ENCODE data around the gene DYNLT1. TPM values are rescaled to one million over a fixed set of nuclear protein-coding genes. Genes with fewer than 3 reads are reported as not detected.

The DYNLT1 gene
- total and polyA plus RNA-seq, 10 of the 15 experiments (the other 5 are each of a cell fraction or from before 2014, with no cell fraction given), result 33.6 to 298 (median 89.2) TPM

GRCh38 chr6:158669145-158670035 is 24.8 kb upstream of the DYNLT1 start:
- no peak overlapping the region for H3K9ac ChIP-seq (ENCODE audit: control insufficient read depth, insufficient read depth, low read length)
- WGBS (ENCODE audit: insufficient coverage, insufficient replicate concordance, low lambda C conversion rate, missing lambda C conversion rate), result 63% methylated on average over 7 of the region's 7 CpGs
- H3K4me3 ChIP-seq, result no peak overlapping the region
- no peak overlapping the region for H2AFZ ChIP-seq (ENCODE audit: control insufficient read depth, low read depth, low read length)
- FAIRE-seq (no peak), DNase-seq (ENCODE audit: low read depth, low spot score) (no peak), ATAC-seq (no peak)
- no peak overlapping the region for H3K4me2 ChIP-seq (ENCODE audit: control insufficient read depth, insufficient read depth)
- RAD21 ChIA-PET (ENCODE audit: unreplicated experiment), result interaction anchor here (0.6 to 1.6 kb wide), 2 partner anchors 22 to 455 kb away, joined by 3 to 6 read pairs; no protein-coding TSS in a partner anchor
- no peaks in the 10 kb centered on the region for H3K9me3 ChIP-seq (replicated peaks; ENCODE audit: control insufficient read depth, insufficient read depth, low read length)
- H3K36me3 ChIP-seq (ENCODE audit: control insufficient read depth in 2 of 2, insufficient read depth in 2 of 2, low read length in 1 of 2), result no peaks in the 10 kb centered on the region; a peak in 2 of 4 replicates
- POLR2A ChIA-PET, result no interaction called here
- H4K20me1 ChIP-seq (ENCODE audit: control insufficient read depth, insufficient read depth), result no peaks in the 10 kb centered on the region
- SMC1A ChIA-PET (ENCODE audit: uncharacterized antibody, unreplicated experiment), result interaction anchor here (0.9 to 1.3 kb wide), 2 partner anchors 9 to 22 kb away, joined by 4 to 8 read pairs; no protein-coding TSS in a partner anchor
- no TSS peak for BruUV-seq (replicated peaks)
- H3K79me2 ChIP-seq (ENCODE audit: control insufficient read depth, insufficient read depth, low read length), result no peaks in the 10 kb centered on the region
- no peak for TF ChIP-seq ZZZ3 (IDR thresholded peaks at IDR 0.05; ENCODE audit: control insufficient read depth, insufficient read length, low read depth)
- TF ChIP-seq SIX5 (IDR thresholded peaks at IDR 0.05; ENCODE audit: low read depth, low read length, severe bottlenecking), result no peak
- no peak for TF ChIP-seq SMAD1 (IDR thresholded peaks at IDR 0.05; ENCODE audit: low read depth, partially characterized antibody)
- no peak for TF ChIP-seq ZNF274 (IDR thresholded peaks at IDR 0.05; ENCODE audit: insufficient read depth, insufficient read length)
- no peak for TF ChIP-seq SRF (IDR thresholded peaks at IDR 0.05; ENCODE audit: low read depth in 2 of 2, low read length in 2 of 2)
- TF ChIP-seq RB1 (IDR thresholded peaks at IDR 0.05; ENCODE audit: borderline replicate concordance), result no peak
- TF ChIP-seq STAT1 (conservative IDR thresholded peaks at IDR 0.05), result no peak
- no peak for TF ChIP-seq MTA2 (IDR thresholded peaks at IDR 0.05; ENCODE audit: low read depth)
- TF ChIP-seq IRF5 (IDR thresholded peaks at IDR 0.05; ENCODE audit: borderline replicate concordance), result no peak
- TF ChIP-seq DPF2 (IDR thresholded peaks at IDR 0.05), result no peak
- TF ChIP-seq ZBTB4 (CRISPR knock-in tag; IDR thresholded peaks at IDR 0.05), result no peak
- no peak for TF ChIP-seq E4F1 (IDR thresholded peaks at IDR 0.05; ENCODE audit: borderline replicate concordance, partially characterized antibody)
- TF ChIP-seq WRNIP1 (IDR thresholded peaks at IDR 0.05; ENCODE audit: borderline replicate concordance, low read depth, low read length), result no peak
- peaks cover 11% of the 10 kb centered on the region; the same call in 1 of the 2 replicates for H3K4me1 ChIP-seq (ENCODE audit: control insufficient read depth, insufficient read depth, low read length)
- H3K27me3 ChIP-seq (replicated peaks in 1 of 2; ENCODE audit: control insufficient read depth in 2 of 2, insufficient read depth in 2 of 2, low read length in 1 of 2), result no peaks in the 10 kb centered on the region
- CTCF ChIA-PET, result interaction anchor here (0.8 to 1.5 kb wide), 2 partner anchors 10 to 22 kb away, joined by 5 to 9 read pairs; no protein-coding TSS in a partner anchor
- no peak overlapping the region for H3K27ac ChIP-seq (ENCODE audit: control insufficient read depth, insufficient read depth)
- in situ Hi-C loops (cut with MboI), result no loop called here
- intact Hi-C loops (cut with micrococcal nuclease; ENCODE audit: unreplicated experiment), result no loop called here

Measured in GM12878 (cell line).